Daoy (cell line): ENCODE results near the gene FUZ. TPM values are rescaled to one million over a fixed set of nuclear protein-coding genes. Genes with fewer than 3 reads are reported as not detected.
A peak's percentile ranks its signal among the peaks of the same experiment; 100 is the strongest.

ENCODE experiments used
- DNase-seq: peaks from one replicate; pipeline ENCODE4 v3.0.0-alpha.2; 2015; ENCODE audit warnings: low read depth
- total RNA-seq: library from RNA; depleted of rRNA; stranded (reverse); fragments of >200 nt; shearing (Covaris generic); gene quantifications from 2 replicates; pipeline ENCODE4 v1.2.3, GENCODE V29; 2014

FUZ gene
- total RNA-seq, 1 experiment from 2014 or later = 20.1 TPM

DNA sequence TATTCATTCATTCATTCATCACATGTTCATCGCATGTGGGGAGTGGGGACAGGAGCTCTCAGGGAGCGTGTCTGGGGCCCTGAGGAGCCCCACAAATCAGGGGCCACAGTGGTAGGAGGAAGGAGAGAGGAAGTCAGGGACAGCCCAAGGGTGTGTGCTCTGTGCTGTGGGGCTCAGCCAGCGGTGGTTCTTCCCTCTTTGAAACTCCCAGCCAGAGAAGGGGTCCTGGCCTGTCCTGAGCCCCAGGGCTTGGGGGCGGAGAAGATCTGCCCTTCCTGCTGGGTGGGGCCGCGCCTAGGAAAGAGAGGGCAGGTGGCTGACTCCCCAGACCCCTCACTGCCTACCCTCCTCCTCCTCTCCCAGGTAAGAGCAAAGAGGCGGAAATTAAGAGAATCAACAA is 31.7 kb downstream of the FUZ start:
- DNase-seq = no peak

DNA sequence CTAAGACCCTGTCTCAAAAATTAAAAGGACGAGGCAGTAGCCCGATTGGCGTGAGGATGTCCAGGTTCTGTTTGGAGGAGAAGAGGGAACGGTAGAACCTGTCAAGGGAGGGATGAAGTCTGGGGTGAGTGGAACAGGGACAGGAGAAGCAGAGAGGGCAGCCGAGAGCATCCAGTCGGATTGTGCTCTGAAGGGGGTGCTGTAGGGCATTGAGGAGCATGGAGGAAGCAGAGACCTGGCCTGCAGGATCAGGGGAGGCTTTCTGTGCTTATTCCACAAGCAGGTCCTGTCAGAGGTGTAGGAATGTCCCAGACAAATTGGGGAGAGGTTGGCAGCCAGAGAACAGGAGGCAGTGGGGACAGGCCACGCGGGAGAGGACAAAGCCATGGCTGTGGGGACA is 32.2 kb downstream of the FUZ start:
- DNase-seq = no peak

DNA sequence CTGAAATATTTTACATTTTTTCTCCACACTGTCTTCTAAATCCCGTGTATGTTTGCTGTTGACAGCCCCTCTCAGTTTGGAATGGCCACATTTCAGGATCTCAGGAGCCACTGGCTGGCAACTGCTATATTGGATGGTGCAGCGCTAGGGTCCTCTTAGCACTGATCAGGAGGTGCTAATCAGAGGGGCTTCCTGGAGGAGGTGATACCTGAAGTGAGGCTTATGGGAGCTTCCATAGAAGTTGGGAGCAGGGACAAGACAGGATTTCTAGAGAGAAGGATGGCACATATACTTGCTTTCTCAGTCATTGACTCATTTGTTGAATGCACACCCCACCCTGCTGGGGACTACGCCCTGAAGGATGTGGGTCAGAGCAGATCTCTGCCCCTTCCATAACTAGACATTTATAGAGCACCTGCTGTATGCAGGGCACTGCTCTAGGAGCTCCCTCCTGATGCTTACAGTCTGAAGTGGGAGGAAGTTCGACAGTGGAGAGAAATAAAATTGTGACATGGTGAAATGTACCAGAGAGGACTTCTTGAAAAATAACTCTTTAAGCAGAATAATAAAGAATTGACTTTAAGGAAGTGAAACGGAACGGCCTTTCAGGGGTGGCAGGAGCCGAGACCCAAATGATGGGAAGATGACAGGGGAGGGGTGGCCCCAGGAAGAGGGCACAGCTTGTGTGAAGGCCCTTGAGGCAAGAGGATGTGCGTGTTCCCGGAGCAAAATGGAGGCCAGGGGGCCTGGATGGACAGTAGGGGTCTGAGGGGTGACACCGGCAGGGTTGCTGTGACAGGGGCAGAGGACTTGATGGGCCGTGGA is 33.1 kb downstream of the FUZ start:
- no peak for DNase-seq

DNA sequence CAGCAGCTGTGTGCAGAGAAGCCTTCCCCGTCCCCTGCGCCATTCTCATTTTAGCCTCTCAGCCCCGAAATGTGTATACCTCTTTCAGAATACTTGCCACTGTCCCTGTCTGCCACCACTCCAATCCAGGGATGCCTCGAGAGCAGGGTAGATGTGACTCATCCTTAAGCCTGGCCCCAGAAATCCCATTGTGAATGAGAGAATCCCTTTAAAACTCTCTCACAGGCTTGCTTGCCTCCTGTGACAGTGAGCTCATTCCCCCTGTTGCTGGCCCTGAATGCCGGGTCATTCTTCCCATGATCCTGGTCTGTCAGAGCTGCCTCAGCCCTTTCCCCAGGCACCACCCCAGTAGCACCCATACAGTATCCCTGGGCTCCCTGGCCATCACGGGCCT is 36.7 kb downstream of the FUZ start:
- DNase-seq = no peak

DNA sequence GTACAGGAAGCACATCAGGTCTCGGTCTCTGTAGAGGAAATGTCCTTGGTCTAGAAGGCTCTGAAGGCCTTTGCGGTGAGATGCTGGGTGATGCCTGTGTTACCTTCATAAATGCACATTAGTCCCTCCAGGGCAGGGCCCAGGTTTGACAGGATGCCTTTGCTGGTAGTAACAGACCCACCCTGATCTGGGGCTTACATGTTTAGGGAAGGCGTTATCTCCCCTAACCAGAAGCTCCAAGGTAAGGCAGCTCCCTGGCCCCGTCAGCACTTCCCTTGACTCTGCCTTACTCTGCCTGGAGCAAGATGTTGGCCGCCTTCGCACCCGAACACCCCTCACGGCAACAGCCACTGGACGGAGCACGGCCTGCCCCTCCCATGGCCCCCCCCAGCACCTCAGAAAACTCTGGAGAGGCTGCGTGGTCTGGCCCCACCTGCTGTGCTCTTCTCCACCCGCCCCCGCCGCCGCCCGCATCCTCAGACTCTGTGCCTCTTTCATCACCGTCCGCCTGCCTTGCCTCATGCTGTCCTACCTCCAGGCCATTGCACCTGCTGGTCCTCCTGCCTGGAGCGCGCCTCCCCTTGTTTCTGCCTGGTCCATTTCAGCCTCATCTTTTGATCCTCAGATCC is 37.2 kb downstream of the FUZ start:
- DNase-seq = no peak

DNA sequence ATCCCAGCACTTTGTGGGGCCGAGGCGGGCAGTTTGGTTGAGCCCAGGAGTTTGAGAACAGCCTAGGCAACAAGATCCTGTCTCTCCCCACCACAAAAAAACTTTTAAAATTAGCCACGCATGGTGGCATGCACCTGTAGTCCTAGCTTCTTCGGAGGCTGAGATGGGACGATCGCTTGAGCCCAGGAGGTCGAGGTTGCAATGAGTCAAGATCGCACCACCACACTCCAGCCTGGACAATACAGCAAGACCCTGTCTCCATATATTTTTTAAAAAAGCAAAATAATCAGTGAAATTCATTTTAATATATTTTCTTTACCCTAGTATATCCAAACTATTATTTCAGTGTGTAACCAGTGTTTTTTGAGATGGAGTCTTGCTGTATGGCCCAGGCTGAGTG is 38.1 kb downstream of the FUZ start:
- DNase-seq = no peak

DNA sequence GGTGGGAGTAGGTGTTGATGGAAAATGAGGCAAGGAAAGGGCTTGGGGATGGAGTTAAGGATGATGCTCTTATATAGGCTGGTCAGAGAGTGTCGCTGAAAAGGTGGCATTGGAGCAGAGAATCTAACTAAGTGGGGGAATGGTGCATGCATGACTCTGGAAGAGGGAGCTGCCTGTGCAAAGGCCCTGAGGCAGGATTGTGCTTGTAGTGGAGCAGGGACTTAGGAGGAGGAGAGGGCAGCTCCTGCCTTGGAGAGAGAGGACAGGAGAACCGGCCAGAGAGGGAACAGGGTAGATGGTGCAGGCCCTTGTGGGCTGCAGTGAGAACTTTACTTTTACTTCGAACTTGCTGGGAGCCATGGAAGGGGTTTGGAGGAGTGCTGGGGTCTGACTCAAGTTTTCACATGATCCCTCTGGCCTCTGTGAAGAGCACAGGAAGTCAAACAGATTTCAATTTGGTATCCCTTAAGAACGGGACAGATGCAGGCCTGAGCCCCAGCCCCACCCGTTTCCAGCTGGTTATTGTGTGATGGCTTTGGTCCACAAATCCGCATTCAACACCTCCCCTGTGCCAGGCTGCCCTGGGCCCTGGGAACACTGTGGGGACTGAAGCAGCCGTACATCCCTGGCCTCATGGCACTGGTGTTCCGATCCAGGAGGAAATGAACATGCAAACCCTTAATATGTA is 39.3 kb downstream of the FUZ start:
- no peak for DNase-seq

DNA sequence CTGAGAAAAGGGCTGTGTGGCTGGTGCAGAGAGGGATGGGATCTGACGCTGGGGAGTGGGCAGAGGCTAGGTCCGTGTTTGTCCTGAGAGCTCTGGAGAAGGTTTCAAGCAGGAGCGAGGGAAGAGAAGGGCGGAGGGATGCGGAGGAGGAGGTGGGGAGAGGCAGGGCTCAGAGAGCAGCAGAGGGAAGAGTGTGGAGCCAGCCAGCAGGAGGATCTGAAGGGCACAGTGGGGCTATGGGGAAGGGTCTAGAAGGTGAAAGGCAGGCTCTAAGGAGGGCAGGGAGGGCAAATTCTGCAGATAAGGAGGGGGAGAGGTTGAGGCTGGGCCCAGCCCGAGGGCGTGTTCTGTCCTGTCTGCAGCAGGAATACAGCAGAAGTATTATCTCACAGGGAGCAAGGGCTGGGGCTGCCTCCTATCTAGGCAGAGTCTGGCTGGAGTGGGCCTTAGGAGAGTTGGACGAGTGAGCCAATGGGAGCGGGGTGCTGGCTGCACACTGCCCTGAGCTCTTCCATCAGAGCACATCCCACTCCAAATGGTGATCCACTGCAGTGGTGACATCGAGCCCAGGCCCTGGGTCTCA is 40.2 kb downstream of the FUZ start:
- no peak for DNase-seq

DNA sequence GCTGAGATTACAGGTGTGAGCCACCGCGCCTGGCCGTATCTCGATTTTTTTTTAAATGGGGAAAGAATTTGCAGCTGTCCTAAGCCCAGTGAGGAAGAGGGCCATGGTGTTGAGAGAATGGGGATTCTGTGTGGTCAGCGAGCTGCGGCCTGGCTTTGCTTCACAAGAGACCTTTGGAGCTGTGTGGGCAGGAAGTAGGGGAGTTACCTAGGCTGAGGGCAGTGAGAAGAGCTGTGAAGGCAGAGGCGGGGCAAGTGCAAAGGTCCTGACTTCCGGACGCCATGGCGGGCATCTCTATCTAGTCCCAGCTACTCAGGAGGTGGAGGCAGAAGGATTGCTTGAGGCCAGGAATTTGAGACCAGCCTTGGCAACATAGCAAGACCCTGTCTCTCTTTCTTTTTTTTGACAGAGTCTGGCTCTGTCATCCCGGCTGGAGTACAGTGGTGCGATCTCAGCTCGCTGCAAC is 41.4 kb downstream of the FUZ start:
- no peak for DNase-seq

DNA sequence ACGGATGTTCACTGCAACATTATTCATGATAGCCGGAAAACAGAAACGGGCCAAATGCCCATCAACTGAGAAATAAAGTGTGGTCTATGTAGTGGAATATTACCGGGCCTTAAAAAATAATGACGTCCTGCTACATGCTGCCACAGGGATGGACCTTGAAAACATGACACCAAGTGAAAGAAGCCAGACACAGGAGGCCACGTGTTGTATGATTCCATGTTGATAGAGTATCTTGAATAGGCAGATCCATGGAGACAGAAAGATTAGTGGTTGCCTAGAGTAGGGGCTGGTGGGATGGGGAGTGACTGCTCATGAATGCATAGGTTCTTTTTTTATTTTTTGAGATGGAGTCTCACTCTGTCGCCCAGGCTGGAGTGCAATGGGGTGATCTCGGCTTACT is 42.6 kb downstream of the FUZ start:
- DNase-seq = no peak

DNA sequence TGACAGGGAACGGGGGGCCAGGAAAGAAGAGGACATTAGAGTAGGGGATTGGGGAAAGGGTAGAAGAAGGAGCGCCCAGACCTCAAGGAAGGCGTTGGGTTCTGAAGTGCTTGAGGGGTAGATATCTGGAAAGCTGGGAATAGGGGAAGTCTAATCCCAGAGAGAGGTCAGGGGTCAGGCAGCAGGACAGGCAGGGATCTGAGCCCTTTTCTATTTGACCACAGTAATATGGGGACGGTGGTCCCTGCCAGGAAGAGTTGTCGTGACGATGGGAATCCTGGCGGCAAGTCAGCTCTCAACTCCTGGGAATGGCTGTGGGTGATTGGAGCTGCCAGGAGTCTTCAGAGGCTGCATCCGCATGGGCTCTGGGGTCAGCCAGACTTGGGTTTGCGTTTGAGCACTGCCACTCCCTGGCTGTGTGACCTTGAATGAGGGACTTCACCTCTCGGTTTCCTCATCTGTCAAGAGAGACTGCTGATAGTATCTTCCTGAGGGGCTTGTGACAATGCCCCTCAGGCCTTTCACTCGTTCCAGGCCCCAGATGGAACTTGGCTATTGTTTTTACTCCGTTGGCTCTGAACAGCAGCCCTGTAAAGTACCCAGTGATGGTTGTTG is 45.0 kb downstream of the FUZ start:
- no peak for DNase-seq

DNA sequence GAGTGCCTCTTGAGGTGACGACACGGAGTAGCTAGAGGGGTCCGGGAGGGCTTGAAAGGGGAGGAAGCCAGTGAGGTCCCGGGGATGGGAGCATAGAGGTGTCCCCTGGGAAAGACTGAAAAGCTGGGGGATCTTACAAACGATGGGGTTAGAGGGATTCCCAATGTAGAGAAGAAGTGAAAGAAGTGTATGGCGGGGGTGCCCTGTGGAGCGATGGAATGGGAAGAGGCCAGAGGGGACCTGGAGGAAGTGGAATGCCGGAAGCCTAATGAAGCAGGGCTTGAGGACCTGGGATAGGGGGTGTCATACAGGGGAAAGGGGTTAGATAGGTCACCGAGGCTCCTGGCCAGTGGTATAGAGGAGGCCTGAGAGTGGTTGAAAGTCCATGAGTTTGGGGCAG is 45.7 kb downstream of the FUZ start:
- peak; percentile 29 for DNase-seq

DNA sequence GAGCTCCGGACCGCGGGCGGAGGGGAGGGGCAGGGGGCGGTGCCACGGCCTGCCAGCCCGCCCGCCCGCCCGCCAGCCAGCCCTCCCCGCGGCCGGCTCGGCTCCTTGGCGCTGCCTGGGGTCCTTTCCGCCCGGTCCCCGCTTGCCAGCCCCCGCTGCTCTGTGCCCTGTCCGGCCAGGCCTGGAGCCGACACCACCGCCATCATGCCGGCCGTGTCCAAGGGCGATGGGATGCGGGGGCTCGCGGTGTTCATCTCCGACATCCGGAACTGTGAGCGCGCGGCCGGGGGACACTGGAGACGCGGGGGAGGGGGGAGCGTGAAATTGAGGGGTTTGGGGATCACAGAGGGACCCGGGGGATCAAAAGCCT is 46.2 kb downstream of the FUZ start, which contains the start of gene AP2A1:
TSS of gene AP2A1 (plus strand) at position 72 of the 370 bp plus-strand sequence. CDS start at position 205, 133 bp downstream.
- no peak for DNase-seq

DNA sequence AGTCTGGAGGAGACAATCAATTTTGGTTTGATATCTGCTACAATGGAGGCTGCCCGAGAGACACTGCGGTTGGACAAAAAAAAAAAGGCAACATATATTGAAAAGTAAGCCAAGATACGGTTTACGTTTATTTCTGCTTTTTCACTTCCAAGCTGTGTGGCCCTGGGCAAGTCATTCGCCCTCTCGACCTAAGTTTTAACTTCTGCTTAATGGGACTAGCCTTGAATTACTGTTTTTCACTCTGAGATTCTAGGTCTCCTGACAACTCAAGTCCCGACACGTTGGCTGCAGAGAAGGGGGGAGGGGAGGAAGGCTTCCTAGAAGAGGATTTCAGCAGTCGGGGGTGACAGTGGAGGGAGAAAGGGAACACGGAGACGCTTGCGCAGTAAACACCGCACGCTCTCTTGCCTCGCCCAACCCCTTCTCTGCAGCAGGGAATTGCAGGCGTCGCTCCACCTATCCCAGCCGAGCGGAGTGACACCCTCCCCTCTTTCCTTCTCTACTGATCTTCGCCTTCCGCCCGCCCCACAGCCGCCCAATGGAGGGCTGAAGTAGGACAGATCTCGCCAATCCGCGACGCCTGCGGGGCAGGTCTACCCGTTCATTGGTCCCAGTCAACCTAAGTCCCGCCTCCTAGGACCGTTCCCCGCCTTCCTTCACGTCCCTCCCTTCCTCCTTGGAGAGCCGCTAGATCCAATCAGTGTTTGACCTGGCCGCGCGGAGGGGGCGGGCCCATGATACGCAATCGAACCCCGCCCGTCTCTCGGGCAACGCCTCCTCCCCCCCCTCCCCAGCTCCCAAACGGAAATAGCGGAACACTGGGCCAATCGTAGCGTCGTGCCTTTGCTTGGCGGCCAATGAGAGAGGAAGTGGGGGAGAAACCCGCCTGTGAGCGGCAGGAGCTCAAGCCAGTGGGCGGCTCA is 46.8 kb downstream of the FUZ start:
- peak; percentile 100 for DNase-seq

DNA sequence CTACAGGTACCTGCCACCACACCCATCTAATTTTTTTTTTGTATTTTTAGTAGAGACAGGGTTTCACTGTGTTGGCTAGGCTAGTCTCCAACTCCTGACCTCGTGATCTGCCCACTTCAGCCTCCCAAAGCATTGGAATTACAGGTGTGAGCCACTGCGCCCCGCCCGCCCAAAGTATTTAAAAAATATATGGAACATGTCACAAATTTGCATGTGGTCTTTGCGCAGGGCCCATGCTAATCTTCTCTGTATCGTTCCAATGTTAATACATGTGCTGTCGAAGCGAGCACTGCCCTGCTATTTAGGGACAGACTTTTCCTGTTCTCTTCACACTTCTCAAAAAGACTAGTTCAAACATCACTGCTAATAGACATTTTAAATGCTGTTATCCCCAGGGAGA is 48.8 kb downstream of the FUZ start:
- no peak for DNase-seq

DNA sequence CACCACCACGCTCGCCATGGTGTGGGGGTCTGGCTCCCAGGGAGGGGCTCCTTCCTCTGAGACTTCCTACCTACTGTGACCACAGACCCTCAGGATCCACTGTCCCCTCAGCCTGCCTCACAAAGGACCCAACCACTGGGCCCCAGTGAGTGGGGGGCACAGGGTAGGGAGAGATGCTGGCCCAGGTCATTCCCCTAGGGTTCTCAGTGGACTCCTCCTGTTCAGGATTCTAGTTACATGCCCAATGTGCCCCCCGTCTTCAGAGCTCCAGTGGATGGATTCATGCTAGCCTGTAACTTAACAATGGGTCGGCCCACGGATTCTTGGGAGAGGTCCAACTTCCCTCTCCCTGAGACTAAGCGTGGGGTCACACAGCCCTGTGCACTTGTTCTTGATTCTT is 49.9 kb downstream of the FUZ start, which contains the start of gene TSKS:
TSS of gene TSKS (minus strand) at position 77 of the 400 bp plus-strand sequence. CDS start at position 18, 59 bp downstream.
- DNase-seq = no peak

DNA sequence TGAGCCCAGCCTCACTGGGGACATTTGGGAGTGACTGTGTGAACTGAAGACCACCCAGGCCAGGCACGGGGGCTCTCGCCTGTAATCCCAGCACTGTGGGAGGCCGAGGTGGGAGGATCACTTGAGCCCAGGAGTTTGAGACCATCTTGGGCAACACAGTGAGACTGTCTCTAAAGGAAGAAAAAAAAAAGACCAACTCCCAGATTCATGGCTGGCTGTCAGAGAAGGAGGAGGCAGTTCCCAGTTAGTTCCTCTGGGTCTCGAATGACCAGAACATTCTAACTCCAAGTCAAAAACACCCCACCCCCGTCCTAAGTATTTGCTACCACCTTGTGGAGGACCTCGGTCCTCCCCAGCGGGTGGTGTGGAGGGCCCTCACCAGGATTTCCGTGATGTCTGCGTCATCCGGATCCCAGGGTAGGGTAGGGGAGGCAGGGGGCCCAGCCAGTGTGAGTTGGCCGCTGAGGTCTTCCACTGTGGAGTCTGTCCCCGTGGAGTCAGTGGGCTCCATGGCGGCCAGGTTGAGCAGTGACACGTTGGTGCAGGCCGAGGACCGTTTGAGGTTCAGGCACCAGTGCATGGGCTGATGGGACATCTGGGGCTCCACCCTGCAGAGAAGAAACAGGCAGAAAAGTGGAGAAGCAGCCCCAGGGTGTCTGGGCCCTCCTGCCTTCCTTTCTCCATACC is 51.3 kb downstream of the FUZ start:
- peak; percentile 29 for DNase-seq

DNA sequence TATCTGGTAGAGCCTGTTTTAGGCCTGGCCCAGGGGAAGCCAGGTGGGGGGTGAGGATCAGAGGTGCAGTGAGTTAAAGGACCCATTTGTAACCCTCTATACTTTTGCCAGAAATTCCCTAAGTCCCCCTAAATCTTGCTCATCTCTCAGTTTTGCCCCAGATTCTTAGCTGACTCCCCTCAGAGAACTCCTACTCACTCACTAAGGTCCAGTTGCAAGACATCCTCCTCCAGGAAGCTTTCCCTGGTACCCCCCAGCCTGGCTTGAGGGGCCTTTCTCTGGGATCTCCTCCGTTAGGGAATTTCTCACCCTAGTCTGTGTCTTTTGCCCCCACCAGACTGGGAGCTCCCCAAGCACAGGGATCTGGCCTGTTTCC is 51.9 kb downstream of the FUZ start:
- DNase-seq = no peak

DNA sequence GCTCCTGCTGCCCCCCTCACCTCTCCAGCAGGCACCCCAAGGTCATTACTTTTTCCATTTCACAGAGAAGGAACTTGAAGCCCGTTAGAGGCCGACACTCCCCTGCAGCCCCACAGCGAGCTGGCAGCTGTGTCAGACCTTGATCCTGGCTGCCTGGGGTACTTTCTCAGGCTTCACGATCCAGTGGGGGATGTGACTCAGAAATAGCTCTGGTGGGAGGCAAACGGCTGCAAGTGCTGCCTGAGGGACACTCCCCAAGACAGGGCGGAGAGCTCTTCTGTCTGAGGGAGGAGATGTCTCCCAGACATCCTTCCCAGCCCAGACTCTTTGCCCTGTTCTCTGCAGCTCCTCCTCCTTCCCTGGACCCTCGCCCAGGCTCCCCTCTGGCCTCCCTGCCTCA is 54.8 kb downstream of the FUZ start:
- peak; percentile 87 for DNase-seq
